HG03135 (cell line): ENCODE measurements around the gene RYR3.

ENCODE experiments used
- ATAC-seq: cut with Tn5 transposase; IDR thresholded peaks from one replicate; pipeline ENCODE4 v1.9.1; 2021; ENCODE audit warnings: mild to moderate bottlenecking, moderate library complexity; ENCODE audit not compliant: unreplicated experiment

RYR3 gene

GRCh38 chr15:33500432-33501195, 189.8 kb downstream of the RYR3 start:
- no peak for ATAC-seq

- no peak for ATAC-seq
These were observed 192.9 kb downstream of the RYR3 start for GRCh38 chr15:33503681-33504080.

- no peak for ATAC-seq
These were observed 196.1 kb downstream of the RYR3 start for GRCh38 chr15:33506781-33507296.

GRCh38 chr15:33508703-33509102, 197.9 kb downstream of the RYR3 start:
- no peak for ATAC-seq

- no peak for ATAC-seq
These were observed 204.4 kb downstream of the RYR3 start for GRCh38 chr15:33515121-33515520.

GRCh38 chr15:33516563-33516962, 205.8 kb downstream of the RYR3 start:
- no peak for ATAC-seq

GRCh38 chr15:33517944-33518343, 207.2 kb downstream of the RYR3 start:
- no peak for ATAC-seq

- ATAC-seq: no peak
These were observed 207.7 kb downstream of the RYR3 start for GRCh38 chr15:33518421-33518820.

- ATAC-seq: no peak
These were observed 213.5 kb downstream of the RYR3 start for GRCh38 chr15:33524274-33524673.

- no peak for ATAC-seq
These were observed 215.8 kb downstream of the RYR3 start for GRCh38 chr15:33526532-33526931.

GRCh38 chr15:33533197-33533596, 222.4 kb downstream of the RYR3 start:
- no peak for ATAC-seq

- no peak for ATAC-seq
These were observed 223.9 kb downstream of the RYR3 start for GRCh38 chr15:33534642-33535041.

GRCh38 chr15:33535135-33535534, 224.4 kb downstream of the RYR3 start:
- ATAC-seq: no peak

- ATAC-seq: no peak
These were observed 229.2 kb downstream of the RYR3 start for GRCh38 chr15:33539825-33540573.

- ATAC-seq: no peak
These were observed 233.2 kb downstream of the RYR3 start for GRCh38 chr15:33543957-33544356.

- no peak for ATAC-seq
These were observed 235.1 kb downstream of the RYR3 start for GRCh38 chr15:33545866-33546265.

- no peak for ATAC-seq
These were observed 237.1 kb downstream of the RYR3 start for GRCh38 chr15:33547876-33548275.

- no peak for ATAC-seq
These were observed 241.1 kb downstream of the RYR3 start for GRCh38 chr15:33551860-33552259.

GRCh38 chr15:33553157-33553556, 242.4 kb downstream of the RYR3 start:
- ATAC-seq: no peak

GRCh38 chr15:33559207-33559890, 248.6 kb downstream of the RYR3 start:
- ATAC-seq: no peak

- no peak for ATAC-seq
These were observed 250.6 kb downstream of the RYR3 start for GRCh38 chr15:33561407-33561806.

- no peak for ATAC-seq
These were observed 251.2 kb downstream of the RYR3 start for GRCh38 chr15:33561967-33562366.
